GM18505 (cell line): Measurements from ENCODE around the gene AAK1.
"Not testable (repeated sequence)": the region's sequence is repeated elsewhere in the genome, so short reads cannot be mapped to it uniquely, and the experiment has no call there.

Experiments used
- ATAC-seq: cut with Tn5 transposase; IDR thresholded peaks from one replicate; pipeline ENCODE4 v1.9.1; 2021; ENCODE audit not compliant: unreplicated experiment
- POLR2A ChIP-seq: IDR thresholded peaks from 4 replicates; pipeline ENCODE4 v1.6.1; 2011; ENCODE audit warnings: borderline replicate concordance; ENCODE audit not compliant: insufficient read depth, insufficient read length; ENCODE audit errors: extremely low read depth

AAK1 gene

DNA sequence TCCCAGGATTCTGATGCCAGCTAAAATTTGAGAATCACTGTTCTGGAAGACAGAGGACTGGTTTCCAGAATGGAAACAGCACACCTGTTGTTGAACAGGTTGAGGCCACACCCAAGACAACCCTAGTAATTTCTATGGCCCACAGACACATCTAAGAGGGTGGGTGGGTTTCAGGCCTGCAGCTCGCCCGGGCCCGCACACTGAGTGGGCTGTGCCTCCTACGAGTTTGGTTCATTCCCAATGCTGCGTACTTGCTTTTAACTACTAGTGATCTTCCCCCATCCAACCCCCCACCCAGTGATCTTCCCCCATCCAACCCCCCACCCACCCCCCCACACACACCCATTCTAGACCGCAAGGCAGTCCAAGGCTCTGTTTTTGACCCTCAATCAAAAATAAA is 205.0 kb downstream of the AAK1 start:
- no peak for TF ChIP-seq POLR2A
- ATAC-seq: no peak

DNA sequence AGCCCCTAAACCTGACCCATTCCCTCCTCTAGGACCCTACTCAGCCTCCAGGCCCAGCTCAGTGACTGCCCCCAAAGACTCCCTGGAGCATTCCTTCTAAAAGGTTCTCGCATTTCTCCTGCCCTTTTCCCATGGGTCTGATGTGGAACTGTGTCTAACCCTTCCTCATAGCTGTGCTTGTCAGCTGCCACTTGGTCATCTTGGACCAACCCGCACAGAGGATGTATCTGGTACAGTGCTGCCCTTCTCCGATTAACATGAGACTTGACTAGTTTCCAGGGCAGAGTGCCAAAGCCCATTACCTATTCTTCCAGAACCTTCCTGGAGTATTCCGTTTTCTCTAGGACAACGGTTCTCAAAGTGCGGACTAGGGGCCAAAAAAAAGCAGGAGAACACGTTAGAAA is 205.8 kb downstream of the AAK1 start:
- TF ChIP-seq POLR2A: no peak
- ATAC-seq: no peak

- TF ChIP-seq POLR2A: peak; percentile 95
- peak; percentile 94 for ATAC-seq
Observed at GRCh38 chr2:69436938-69437750, 206.4 kb downstream of the AAK1 start, which contains the start of gene NFU1. NFU1 (minus strand) TSS chr2:69437435; CDS start chr2:69437422, 13 bp downstream.

- peak; percentile 8 for ATAC-seq
- no peak for TF ChIP-seq POLR2A
Observed at GRCh38 chr2:69436596-69436937, 207.0 kb downstream of the AAK1 start.

- no peak for ATAC-seq
- no peak for TF ChIP-seq POLR2A
Observed at GRCh38 chr2:69434753-69435152, 208.8 kb downstream of the AAK1 start.

DNA sequence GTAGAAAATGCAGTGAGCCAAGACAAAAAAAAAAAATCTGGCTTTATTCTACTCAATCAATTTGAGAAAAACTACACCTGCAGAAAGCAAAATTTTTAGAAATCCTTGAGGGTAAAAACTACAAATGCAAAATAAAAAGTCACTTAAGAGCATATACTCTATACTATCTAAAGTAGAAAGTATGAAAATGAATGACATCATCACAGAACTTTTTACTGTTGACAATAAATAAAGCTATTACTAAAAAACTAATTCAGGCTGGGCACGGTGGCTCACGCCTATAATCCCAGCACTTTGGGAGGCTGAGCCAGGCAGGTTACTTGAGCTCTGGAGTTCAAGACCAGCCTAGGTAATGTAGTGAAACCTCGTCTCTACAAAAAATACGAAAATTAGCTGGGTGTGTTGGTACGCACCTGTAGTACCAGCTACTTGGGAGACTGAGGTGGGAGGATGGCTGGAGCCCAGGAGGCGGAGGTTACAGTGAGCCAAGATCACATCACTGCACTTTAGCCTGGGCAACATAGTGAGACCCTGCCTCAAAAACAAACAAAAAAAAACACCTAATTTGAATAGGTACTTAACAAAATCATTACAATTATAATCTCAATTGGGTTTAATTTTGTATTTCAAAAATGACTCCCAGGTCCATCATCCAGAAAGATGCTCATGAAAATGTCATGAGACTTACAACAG is 213.9 kb downstream of the AAK1 start:
- no peak for TF ChIP-seq POLR2A
- no peak for ATAC-seq

DNA sequence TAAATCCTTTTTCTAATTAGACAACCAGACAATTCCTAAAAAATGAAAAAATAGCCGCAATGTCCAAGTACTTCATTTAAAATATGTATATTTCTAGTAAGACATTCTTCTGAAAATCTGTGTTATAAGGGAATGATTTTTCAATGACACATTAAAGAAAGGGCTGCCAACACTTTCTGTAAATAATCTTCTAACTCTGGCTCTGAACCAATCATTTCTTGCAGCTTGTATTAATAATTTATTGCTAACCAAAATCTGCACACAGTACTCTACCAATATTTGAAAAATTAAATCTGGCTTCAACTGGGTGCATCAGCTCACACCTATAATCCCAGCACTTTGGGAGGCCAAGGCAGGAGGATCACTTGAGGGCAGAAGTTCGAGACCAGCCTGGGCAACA is 214.6 kb downstream of the AAK1 start:
- ATAC-seq: no peak

DNA sequence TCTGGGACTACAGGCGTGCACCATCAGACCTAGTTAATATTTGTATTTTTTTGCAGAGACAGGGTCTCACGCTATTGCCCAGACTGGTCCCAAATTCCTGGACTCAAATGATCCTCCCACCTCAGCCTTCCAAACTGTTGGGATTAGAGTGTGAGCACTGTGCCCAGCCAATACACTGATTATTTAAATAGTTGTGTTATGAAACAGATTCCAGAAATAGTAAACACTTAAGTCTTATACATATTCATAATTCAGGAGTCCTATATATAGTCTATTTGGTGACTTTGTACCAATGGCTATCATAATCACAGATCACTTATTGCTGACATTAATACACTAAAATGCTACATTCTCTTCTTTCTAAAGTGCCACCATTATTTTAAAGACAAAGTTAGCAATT is 219.1 kb downstream of the AAK1 start:
- TF ChIP-seq POLR2A: no peak
- ATAC-seq: no peak

More for the DNA sequence above, 214.6 kb downstream of the AAK1 start:
- no peak for TF ChIP-seq POLR2A

DNA sequence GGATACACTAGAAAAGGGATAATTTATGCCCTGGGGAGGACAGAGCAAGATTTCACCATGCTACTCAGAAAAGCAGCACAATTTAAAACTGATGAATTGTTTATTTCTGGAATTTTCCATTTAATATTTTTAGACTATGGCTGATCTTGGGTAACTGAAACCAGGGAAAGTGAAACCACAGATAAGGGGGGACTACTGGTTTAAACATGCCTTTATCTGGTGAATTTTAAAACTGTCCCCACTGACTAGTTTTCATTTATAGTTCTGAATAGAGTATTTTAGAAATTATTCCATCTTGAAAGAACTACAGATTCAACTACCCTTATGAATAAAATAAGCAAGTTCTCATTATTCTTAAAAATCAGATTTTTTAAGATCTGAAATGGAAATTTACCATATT is 221.3 kb downstream of the AAK1 start:
- no peak for TF ChIP-seq POLR2A
- no peak for ATAC-seq

- not testable (repeated sequence) for ATAC-seq
Observed at GRCh38 chr2:69419111-69419510, 224.4 kb downstream of the AAK1 start.

DNA sequence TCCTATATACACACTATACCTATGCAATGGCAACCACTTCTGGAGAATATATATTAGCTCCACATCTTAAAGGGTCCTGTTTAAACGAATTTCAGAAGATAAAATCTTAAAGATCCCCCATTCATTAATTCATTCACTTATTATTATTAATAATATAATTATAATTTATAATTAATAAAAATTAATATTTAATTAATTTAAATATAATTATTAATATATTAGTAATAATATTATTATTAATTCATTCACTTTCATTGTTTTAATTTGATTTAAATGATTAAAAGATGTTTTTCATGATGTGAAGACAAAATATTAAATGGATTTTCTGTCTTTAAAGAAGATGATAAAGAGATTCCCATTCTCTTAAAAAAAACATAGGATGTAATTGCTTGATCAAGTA is 227.4 kb downstream of the AAK1 start:
- ATAC-seq: no peak
- TF ChIP-seq POLR2A: no peak
